ENCODE measurements around the gene RSRC1.

GRCh38 chr3:158381262-158381868 lies 271.5 kb downstream of the RSRC1 start:
- no peak for TF ChIP-seq POLR2AphosphoS5 (IDR thresholded peaks at IDR 0.05; ENCODE audit: low read depth, low read length)
- TF ChIP-seq TAF1 (IDR thresholded peaks at IDR 0.05; ENCODE audit: borderline replicate concordance, low read depth, low read length): no peak

Measured in GM12892 (cell line).